ENCODE measurements around the gene NOP10. TPM values are rescaled to one million over a fixed set of nuclear protein-coding genes. Genes with fewer than 3 reads are reported as not detected.

NOP10 gene
- total RNA-seq, 1 donor = 285 TPM

GRCh38 chr15:34364041-34364440 is 21.1 kb upstream of the NOP10 start:
- no peak for DNase-seq (ENCODE audit: low read depth)
- TF ChIP-seq CTCF (IDR thresholded peaks at IDR 0.05; ENCODE audit: insufficient read depth, low read length) = no peak
- H3K4me3 ChIP-seq (ENCODE audit: low read depth, low read length) = no peak overlapping the region

GRCh38 chr15:34362047-34362773 is 19.3 kb upstream of the NOP10 start:
- TF ChIP-seq CTCF (IDR thresholded peaks at IDR 0.05; ENCODE audit: insufficient read depth, low read length) = no peak
- no peak for DNase-seq (ENCODE audit: low read depth)

GRCh38 chr15:34361278-34361677 is 18.3 kb upstream of the NOP10 start:
- no peak for DNase-seq (ENCODE audit: low read depth)
- no peak for TF ChIP-seq CTCF (IDR thresholded peaks at IDR 0.05; ENCODE audit: insufficient read depth, low read length)
- no peak overlapping the region for H3K4me3 ChIP-seq (ENCODE audit: low read depth, low read length)

More at GRCh38 chr15:34362047-34362773, 19.3 kb upstream of the NOP10 start:
- H3K4me3 ChIP-seq (ENCODE audit: low read depth, low read length) = no peak overlapping the region

GRCh38 chr15:34360298-34360697 is 17.4 kb upstream of the NOP10 start:
- DNase-seq (ENCODE audit: low read depth) = no peak
- H3K4me3 ChIP-seq (ENCODE audit: low read depth, low read length) = no peak overlapping the region
- no peak for TF ChIP-seq CTCF (IDR thresholded peaks at IDR 0.05; ENCODE audit: insufficient read depth, low read length)

- H3K4me3 ChIP-seq (ENCODE audit: low read depth, low read length) = no peak overlapping the region
- no peak for TF ChIP-seq CTCF (IDR thresholded peaks at IDR 0.05; ENCODE audit: insufficient read depth, low read length)
- DNase-seq (ENCODE audit: low read depth) = no peak
Observed at GRCh38 chr15:34359416-34359815, 16.5 kb upstream of the NOP10 start.

- DNase-seq (ENCODE audit: low read depth) = no peak
- TF ChIP-seq CTCF (IDR thresholded peaks at IDR 0.05; ENCODE audit: insufficient read depth, low read length) = no peak
- no peak overlapping the region for H3K4me3 ChIP-seq (ENCODE audit: low read depth, low read length)
Observed at GRCh38 chr15:34358948-34359347, 16.0 kb upstream of the NOP10 start.

GRCh38 chr15:34358367-34358766 is 15.4 kb upstream of the NOP10 start:
- TF ChIP-seq CTCF (IDR thresholded peaks at IDR 0.05; ENCODE audit: insufficient read depth, low read length) = peak; percentile 37
- H3K4me3 ChIP-seq (ENCODE audit: low read depth, low read length) = no peak overlapping the region
- DNase-seq (ENCODE audit: low read depth) = no peak

Measured in fibroblast of the aortic adventitia (primary cell).